IgD-negative memory B cell (primary cell): Measurements from ENCODE around the gene TRIM17. TPM values are rescaled to one million over a fixed set of nuclear protein-coding genes. Genes with fewer than 3 reads are reported as not detected.

Experiments used
- H3K27ac Mint-ChIP-seq, 3 donors: one replicate each; pipeline ENCODE4 v1.8.0; 2020 to 2022; ENCODE audit warnings: mild to moderate bottlenecking in 3 of 3, mixed read lengths in 3 of 3, moderate library complexity in 1 of 3
- H3K27me3 Mint-ChIP-seq: one replicate; pipeline ENCODE4 v1.8.0; 2021; ENCODE audit warnings: mixed read lengths
- H3K36me3 Mint-ChIP-seq: one replicate; pipeline ENCODE4 v1.8.0; 2020; ENCODE audit warnings: mild to moderate bottlenecking, mixed read lengths
- H3K4me1 Mint-ChIP-seq, 3 donors: one replicate each; pipeline ENCODE4 v1.8.0; 2020 to 2022; ENCODE audit warnings: mixed read lengths in 3 of 3, mild to moderate bottlenecking in 1 of 3
- H3K4me3 Mint-ChIP-seq, 4 donors: one replicate each; pipeline ENCODE4 v1.8.0; 2020 to 2022; ENCODE audit warnings: mild to moderate bottlenecking in 4 of 4, mixed read lengths in 4 of 4, moderate library complexity in 3 of 4
- H3K9me3 Mint-ChIP-seq, 3 donors: one replicate each; pipeline ENCODE4 v1.8.0; 2020 to 2021; ENCODE audit warnings: mixed read lengths in 3 of 3, mild to moderate bottlenecking in 1 of 3
- polyA plus RNA-seq: library from polyadenylated mRNA; unstranded; fragments of 300-500 nt; fragmentation: Illumina TruSeq; gene quantifications from one replicate; pipeline ENCODE4 v1.2.3, GENCODE V29; 2021

Gene TRIM17
- polyA plus RNA-seq, 1 donor from 2014 or later, result not detected

- Mint-ChIP-seq H3K4me1 (peaks cover 0 to 5% (median 4%) of the 10 kb centered on the region in 3 donors), H3K27ac (no peak overlapping the region), H3K36me3 (no peaks in the 10 kb centered on the region), H3K4me3 (peak overlapping the region in 1 of 4 donors; percentile 79), H3K9me3 (no peaks in the 10 kb centered on the region), H3K27me3 (peaks cover 22% of the 10 kb centered on the region)
These were observed 1.4 kb downstream of the TRIM17 start for GRCh38 chr1:228415221-228415620.

DNA sequence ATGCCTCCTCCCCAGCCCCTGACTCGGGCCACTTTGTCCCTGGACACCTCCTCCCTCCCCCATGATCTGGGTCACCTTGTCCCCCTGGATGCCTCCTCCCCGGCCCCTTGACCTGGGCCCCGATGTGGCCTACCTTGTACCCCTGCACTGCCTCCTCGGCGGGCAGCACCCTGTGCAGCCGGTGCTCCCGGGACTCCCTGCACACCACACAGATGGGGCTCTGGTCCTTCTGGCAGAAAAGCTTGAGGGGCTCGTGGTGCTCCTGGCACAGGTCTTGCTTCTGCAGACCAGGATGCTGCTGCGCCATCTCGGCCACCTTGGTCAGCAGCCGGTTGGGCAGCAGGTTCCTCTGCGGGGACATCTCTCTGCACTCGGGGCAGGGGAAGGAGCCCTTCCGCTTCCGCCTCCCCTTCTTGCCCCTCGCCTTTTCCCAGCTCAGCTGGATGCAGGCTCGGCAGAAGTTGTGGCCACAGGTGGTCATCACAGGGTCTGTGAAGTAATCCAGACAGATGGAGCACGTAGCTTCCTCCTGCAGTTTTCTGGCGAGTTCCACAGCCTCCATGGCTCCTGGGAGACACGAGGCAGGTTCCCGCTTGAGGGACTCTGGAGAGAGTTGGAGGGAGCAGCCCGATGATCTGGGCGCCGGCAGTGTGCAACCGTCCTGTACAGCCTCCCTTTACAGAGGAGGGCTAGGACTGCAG, 2.0 kb downstream of the TRIM17 start:
- peaks cover 22% of the 10 kb centered on the region for H3K27me3 Mint-ChIP-seq
- no peak overlapping the region for H3K27ac Mint-ChIP-seq
- H3K9me3 Mint-ChIP-seq, result no peaks in the 10 kb centered on the region
- H3K4me1 Mint-ChIP-seq, result peaks cover 0 to 5% (median 4%) of the 10 kb centered on the region in 3 donors
- no peaks in the 10 kb centered on the region for H3K36me3 Mint-ChIP-seq
- H3K4me3 Mint-ChIP-seq, result no peak overlapping the region

DNA sequence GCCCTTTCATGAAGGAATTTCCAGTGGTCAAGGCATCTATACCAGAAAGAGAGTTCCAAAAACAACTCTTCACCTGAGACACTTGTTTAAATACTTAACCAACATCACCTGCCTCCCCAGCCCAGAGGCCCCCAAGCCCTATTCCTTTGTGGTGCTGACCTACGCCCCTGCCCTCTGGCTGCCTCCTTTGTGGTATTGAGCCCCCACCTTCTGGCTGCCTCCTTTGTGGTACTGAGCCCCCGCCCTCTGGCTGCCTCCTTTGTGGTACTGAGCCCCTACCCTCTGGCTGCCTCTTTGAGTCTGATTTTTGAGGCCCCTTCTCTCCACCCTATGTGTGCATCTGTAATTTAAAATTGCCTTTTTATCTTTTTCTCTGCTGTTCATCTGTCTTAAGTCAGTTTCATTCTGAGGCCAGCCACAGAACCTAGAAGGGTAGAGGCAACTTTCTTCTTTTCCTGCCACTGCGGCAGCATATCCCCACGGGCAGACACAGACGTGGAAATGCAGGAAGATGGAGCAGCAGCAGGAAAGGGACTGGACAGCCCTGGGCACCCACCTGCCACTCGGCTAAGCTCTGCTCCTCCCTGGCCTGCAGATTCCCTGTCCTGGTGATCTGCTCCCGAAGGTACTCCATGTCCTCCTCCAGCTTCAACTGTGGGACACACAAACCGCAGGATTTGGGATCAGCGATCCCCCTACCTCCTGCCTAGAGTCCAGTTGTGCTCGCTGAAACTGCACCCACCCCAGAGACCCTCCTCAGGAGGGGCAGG, 3.2 kb downstream of the TRIM17 start:
- no peak overlapping the region for H3K4me3 Mint-ChIP-seq
- H3K9me3 Mint-ChIP-seq, result no peaks in the 10 kb centered on the region
- peaks cover 17% of the 10 kb centered on the region for H3K27me3 Mint-ChIP-seq
- peak overlapping the region in 1 of 3 donors; percentile 9 for H3K27ac Mint-ChIP-seq
- peaks cover 0 to 6% (median 5%) of the 10 kb centered on the region in 3 donors for H3K4me1 Mint-ChIP-seq
- H3K36me3 Mint-ChIP-seq, result no peaks in the 10 kb centered on the region

DNA sequence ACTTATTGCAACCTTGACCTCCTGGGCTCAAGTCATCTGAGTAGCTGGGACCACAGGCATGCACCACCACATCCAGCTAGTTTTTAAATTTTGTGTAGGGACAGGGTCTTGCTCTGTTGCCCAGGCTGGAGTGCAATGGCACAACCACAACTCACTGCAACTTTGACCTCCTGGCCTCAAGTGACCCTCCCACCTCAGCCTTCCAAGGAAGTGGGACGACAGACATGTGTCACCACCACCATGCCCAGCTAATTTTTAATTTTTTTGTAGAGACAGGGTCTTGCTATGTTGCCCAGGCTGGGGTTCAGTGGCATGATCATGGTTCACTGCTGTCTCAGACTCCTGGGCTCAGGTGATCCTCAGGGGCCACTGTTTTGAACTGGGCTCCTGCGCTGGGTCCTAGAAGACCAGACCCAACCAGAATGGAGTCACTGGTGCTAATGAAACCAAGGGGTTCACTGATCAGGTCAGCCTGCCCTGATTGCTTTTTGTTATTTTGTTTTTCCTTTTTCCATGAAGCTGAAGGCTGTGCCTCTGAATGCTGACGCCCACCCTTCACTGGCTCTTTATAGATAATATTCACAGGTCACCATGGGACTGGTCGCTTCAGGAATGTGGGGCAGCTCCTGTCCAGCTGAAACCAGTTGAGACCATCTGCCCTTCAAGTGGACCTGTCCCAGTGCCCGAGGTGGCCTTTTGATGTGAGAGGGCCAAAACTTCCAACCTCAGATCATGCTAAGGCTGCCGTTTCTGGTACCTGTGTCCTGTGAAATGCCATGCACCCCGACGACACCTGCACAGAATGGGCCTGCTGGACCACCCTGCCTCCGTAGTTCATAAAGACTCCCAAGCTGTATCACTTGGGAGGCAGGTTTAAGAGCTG, 4.9 kb downstream of the TRIM17 start:
- peaks cover 11% of the 10 kb centered on the region for H3K27me3 Mint-ChIP-seq
- no peaks in the 10 kb centered on the region for H3K36me3 Mint-ChIP-seq
- H3K4me1 Mint-ChIP-seq, result peaks cover 0 to 8% (median 6%) of the 10 kb centered on the region in 3 donors
- peak overlapping the region in 2 of 4 donors; percentile 28 to 45 for H3K4me3 Mint-ChIP-seq
- H3K27ac Mint-ChIP-seq, result no peak overlapping the region
- H3K9me3 Mint-ChIP-seq, result no peaks in the 10 kb centered on the region

- Mint-ChIP-seq H3K36me3 (no peaks in the 10 kb centered on the region), H3K4me1 (peaks cover 0 to 8% (median 6%) of the 10 kb centered on the region in 3 donors), H3K27ac (peak overlapping the region in 1 of 3 donors; percentile 45), H3K4me3 (peak overlapping the region in 2 of 4 donors; percentile 28 to 45), H3K27me3 (peaks cover 8% of the 10 kb centered on the region), H3K9me3 (no peaks in the 10 kb centered on the region)
These were observed 5.5 kb downstream of the TRIM17 start for GRCh38 chr1:228411121-228411520.

GRCh38 chr1:228410671-228411070, 6.0 kb downstream of the TRIM17 start:
- H3K9me3 Mint-ChIP-seq, result no peaks in the 10 kb centered on the region
- H3K36me3 Mint-ChIP-seq, result no peaks in the 10 kb centered on the region
- peak overlapping the region in 1 of 4 donors; percentile 45 for H3K4me3 Mint-ChIP-seq
- no peak overlapping the region for H3K27ac Mint-ChIP-seq
- peaks cover 0 to 6% (median 5%) of the 10 kb centered on the region in 3 donors for H3K4me1 Mint-ChIP-seq
- peaks cover 4% of the 10 kb centered on the region for H3K27me3 Mint-ChIP-seq

DNA sequence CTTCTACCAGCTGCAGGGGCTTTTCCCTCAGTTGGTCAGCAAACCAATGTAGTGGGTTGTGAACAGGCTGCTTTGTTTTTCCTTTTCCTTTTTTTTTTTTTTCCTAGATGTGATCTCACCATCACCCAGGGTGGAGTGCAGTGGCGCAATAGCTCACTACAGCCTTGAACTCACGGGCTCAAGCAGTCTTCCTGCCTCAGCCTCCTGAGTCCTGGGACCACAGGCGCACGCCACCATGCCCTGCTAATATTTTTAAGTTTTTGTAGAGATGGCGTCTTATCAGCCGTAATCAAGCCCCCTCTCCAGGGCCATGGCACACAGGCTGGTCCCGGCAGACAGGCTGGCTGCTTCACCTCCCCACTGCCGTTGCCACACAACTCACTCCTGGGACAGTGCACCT, 6.6 kb downstream of the TRIM17 start:
- Mint-ChIP-seq H3K36me3 (no peaks in the 10 kb centered on the region), H3K27ac (peak overlapping the region in 2 of 3 donors; percentile 80 to 88)

GRCh38 chr1:228408869-228409805, 7.5 kb downstream of the TRIM17 start:
- Mint-ChIP-seq H3K36me3 (peaks cover 2% of the 10 kb centered on the region), H3K4me3 (peak overlapping the region in 2 of 4 donors; percentile 63 to 93), H3K27ac (peak overlapping the region in 1 of 3 donors; percentile 88), H3K4me1 (peaks cover 12 to 16% (median 15%) of the 10 kb centered on the region in 3 donors), H3K9me3 (no peaks in the 10 kb centered on the region), H3K27me3 (no peaks in the 10 kb centered on the region)

More for the DNA sequence above, 6.6 kb downstream of the TRIM17 start:
- Mint-ChIP-seq H3K4me3 (peak overlapping the region in 1 of 4 donors; percentile 70), H3K27me3 (no peaks in the 10 kb centered on the region), H3K4me1 (peaks cover 4 to 7% (median 7%) of the 10 kb centered on the region in 3 donors), H3K9me3 (no peaks in the 10 kb centered on the region)

GRCh38 chr1:228408041-228408868, 8.4 kb downstream of the TRIM17 start:
- Mint-ChIP-seq H3K4me3 (peak overlapping the region; percentile 41 to 93 (median 62)), H3K27ac (peak overlapping the region in 1 of 3 donors; percentile 88), H3K4me1 (peaks cover 15 to 23% (median 18%) of the 10 kb centered on the region in 3 donors)

GRCh38 chr1:228407106-228408040, 9.3 kb downstream of the TRIM17 start:
- Mint-ChIP-seq H3K4me1 (peaks cover 20 to 25% (median 21%) of the 10 kb centered on the region in 3 donors), H3K36me3 (peaks cover 2% of the 10 kb centered on the region), H3K27me3 (no peaks in the 10 kb centered on the region), H3K9me3 (no peaks in the 10 kb centered on the region), H3K4me3 (peak overlapping the region; percentile 86 to 93 (median 92)), H3K27ac (peak overlapping the region; percentile 23 to 96 (median 88))

More at GRCh38 chr1:228408041-228408868, 8.4 kb downstream of the TRIM17 start:
- Mint-ChIP-seq H3K36me3 (peaks cover 2% of the 10 kb centered on the region), H3K9me3 (no peaks in the 10 kb centered on the region), H3K27me3 (no peaks in the 10 kb centered on the region)

GRCh38 chr1:228405979-228406228, 10.8 kb downstream of the TRIM17 start:
- Mint-ChIP-seq H3K27me3 (no peaks in the 10 kb centered on the region), H3K4me1 (peaks cover 20 to 25% (median 22%) of the 10 kb centered on the region in 3 donors), H3K4me3 (peak overlapping the region; percentile 86 to 97 (median 95)), H3K9me3 (no peaks in the 10 kb centered on the region), H3K27ac (peak overlapping the region; percentile 81 to 96 (median 88)), H3K36me3 (peaks cover 2% of the 10 kb centered on the region)

DNA sequence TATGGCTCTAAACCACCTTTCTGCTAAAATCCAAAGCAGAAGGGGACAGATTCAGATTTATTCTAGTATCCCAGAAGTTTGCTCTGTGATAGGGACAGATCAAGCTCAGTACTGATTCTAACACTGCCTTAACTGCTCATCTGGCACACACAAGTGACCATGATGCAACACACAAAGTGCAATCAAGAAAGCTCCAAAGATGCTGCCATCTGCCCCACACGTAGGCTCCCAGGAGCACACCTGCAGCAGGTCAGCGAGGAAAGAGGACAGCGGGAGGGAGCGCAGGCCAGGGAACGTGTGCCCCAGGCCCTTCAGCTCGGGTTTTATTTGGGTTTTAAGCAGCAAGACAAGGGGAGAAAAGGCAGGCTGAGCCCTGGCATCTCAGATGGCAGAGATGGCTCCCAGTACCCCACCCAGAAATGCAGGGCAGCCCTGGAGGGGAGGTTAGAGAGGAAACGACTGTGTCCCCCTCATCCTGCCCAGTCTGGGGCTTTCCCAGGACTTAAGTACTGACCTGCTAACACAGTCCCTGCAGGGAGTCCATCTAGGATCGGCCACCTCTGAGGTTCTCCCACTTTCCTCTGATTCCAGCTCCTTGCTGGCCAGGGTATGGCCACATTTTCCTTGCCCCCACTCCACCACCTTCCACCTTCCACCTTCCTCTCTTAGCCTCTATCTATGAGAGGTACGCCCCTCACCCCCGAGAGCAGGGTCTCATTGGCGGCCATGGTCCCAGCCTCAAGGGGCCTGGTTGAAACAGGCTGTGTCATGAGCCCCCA, 11.3 kb downstream of the TRIM17 start:
- Mint-ChIP-seq H3K36me3 (peaks cover 2% of the 10 kb centered on the region), H3K4me3 (peak overlapping the region; percentile 86 to 97 (median 95)), H3K27me3 (no peaks in the 10 kb centered on the region), H3K9me3 (no peaks in the 10 kb centered on the region), H3K4me1 (peaks cover 20 to 25% (median 22%) of the 10 kb centered on the region in 3 donors), H3K27ac (peak overlapping the region; percentile 81 to 96 (median 88))
